HUES48 (cell line): Measurements from ENCODE around the gene VASP.

Source experiments
- H3K27ac ChIP-seq: one replicate; pipeline ENCODE4 v1.7.0; 2013; ENCODE audit warnings: low read depth, low read length, inconsistent platforms
- H3K27me3 ChIP-seq: 2 replicates; pipeline ENCODE4 v1.6.1; 2013; ENCODE audit warnings: mild to moderate bottlenecking, low read length; ENCODE audit not compliant: control insufficient read depth, insufficient read depth
- H3K36me3 ChIP-seq: 2 replicates; pipeline ENCODE4 v1.6.1; 2013; ENCODE audit warnings: low read length; ENCODE audit not compliant: control insufficient read depth, insufficient read depth
- H3K4me1 ChIP-seq: 2 replicates; pipeline ENCODE4 v1.6.1; 2013; ENCODE audit warnings: mild to moderate bottlenecking, low read length; ENCODE audit not compliant: control insufficient read depth, insufficient read depth
- H3K4me3 ChIP-seq: 2 replicates; pipeline ENCODE4 v1.5.1; 2013; ENCODE audit warnings: mild to moderate bottlenecking, low read depth, low read length
- H3K9ac ChIP-seq: 2 replicates; pipeline ENCODE4 v1.6.1; 2013; ENCODE audit warnings: mild to moderate bottlenecking, low read depth, low read length, moderate library complexity
- H3K9me3 ChIP-seq: 2 replicates; pipeline ENCODE4 v1.6.1; 2013; ENCODE audit warnings: low read length; ENCODE audit not compliant: control insufficient read depth, insufficient read depth

VASP gene

GRCh38 chr19:45488708-45489107 is 18.6 kb upstream of the VASP start:
- Histone ChIP-seq H3K4me3 (no peak overlapping the region), H3K9me3 (no peaks in the 10 kb centered on the region), H3K27me3 (no peaks in the 10 kb centered on the region), H3K27ac (no peak overlapping the region), H3K9ac (no peak overlapping the region), H3K36me3 (0 out of 2 replicates have a peak, but pooled peaks cover 9% of the 10 kb centered on the region), H3K4me1 (peaks cover 10% of the 10 kb centered on the region)

DNA sequence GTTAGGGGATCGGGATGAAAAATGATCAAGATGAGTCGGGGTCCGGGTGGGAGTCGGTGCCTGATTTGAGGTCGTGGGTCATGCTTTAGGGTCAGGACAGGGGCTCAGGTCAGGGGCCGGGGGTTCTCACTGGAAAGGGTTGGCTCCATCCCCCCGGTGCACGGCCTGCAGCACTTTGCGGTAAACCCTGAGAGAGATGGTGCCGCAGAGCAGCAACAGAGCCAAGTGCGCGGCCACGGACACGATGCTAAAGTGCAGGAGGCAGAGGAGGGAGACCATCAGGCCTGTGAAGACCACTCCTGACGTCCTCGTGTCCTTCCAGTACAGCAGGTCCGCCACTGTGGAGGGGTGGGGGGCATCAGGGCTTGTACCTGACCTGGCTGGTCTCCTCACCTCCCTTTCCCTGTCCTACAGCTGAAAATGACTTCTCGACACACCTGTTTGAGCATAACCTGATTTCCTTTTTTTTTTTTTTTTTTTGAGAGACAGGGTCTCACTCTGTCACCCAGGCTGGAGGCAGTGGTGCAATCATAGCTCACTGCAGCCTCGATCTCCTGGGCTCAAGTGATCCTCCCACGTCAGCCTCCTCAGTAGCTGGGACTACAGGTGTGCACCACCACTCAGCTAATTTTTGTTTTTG is 17.9 kb upstream of the VASP start:
- Histone ChIP-seq H3K27me3 (no peaks in the 10 kb centered on the region), H3K36me3 (0 out of 2 replicates have a peak, but pooled peaks cover 12% of the 10 kb centered on the region), H3K4me1 (peaks cover 10% of the 10 kb centered on the region), H3K4me3 (no peak overlapping the region), H3K9ac (no peak overlapping the region), H3K9me3 (no peaks in the 10 kb centered on the region), H3K27ac (no peak overlapping the region)

- Histone ChIP-seq H3K9me3 (no peaks in the 10 kb centered on the region), H3K4me3 (peak overlapping the region; percentile 69; the same call in 1 of the 2 replicates), H3K9ac (no peak overlapping the region), H3K4me1 (peaks cover 7% of the 10 kb centered on the region; the same call in 1 of the 2 replicates), H3K36me3 (0 out of 2 replicates have a peak, but pooled peaks cover 12% of the 10 kb centered on the region), H3K27me3 (no peaks in the 10 kb centered on the region), H3K27ac (no peak overlapping the region)
Observed at GRCh38 chr19:45492137-45492626, 15.1 kb upstream of the VASP start.

DNA sequence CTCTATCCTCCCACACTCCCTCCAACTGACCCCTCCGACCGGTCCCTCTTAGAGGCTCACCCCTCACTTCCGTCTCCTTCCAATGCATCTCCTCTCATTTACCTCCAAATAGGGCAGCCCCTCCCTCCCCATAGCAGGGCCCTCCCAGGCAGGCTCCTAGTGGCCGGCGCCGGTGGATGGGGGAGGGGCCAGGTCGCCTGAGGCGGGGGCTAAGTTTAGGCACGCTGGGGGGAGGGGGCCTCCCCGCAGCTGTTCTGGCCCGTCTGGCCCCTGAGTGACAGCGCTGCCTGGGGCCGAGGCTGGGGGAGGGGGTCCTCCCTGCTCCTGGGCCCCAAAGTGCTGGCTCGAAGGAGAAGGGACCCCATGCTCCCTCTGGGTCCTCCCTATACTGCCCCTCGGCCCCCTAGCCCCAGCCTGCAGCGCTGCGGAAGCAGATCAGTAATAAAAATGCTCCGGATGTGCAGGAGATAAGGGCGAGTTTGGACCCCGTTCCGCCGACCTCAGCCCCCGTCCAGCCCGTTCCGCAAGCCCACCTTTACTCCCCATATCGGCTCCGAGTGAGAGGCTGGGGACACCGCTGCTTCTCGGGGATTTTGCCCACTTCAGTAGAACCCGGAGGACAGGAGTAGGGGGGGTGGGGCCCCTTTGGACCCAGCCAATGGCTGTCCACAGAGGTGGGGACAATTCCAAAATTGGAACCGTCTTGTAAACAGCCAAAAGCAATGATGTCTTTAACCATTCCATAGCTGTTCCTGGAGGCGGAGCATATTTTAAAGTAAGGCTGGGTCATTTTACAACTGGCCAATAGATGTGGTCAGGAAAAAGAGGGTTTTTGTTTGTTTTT is 14.4 kb upstream of the VASP start:
- H3K4me3 ChIP-seq = peak overlapping the region; percentile 69
- peaks cover 11% of the 10 kb centered on the region for H3K4me1 ChIP-seq
- no peaks in the 10 kb centered on the region for H3K9me3 ChIP-seq
- no peaks in the 10 kb centered on the region for H3K27me3 ChIP-seq
- 0 out of 2 replicates have a peak, but pooled peaks cover 10% of the 10 kb centered on the region for H3K36me3 ChIP-seq
- H3K27ac ChIP-seq = peak overlapping the region; percentile 87
- H3K9ac ChIP-seq = no peak overlapping the region; the same call in 1 of the 2 replicates

DNA sequence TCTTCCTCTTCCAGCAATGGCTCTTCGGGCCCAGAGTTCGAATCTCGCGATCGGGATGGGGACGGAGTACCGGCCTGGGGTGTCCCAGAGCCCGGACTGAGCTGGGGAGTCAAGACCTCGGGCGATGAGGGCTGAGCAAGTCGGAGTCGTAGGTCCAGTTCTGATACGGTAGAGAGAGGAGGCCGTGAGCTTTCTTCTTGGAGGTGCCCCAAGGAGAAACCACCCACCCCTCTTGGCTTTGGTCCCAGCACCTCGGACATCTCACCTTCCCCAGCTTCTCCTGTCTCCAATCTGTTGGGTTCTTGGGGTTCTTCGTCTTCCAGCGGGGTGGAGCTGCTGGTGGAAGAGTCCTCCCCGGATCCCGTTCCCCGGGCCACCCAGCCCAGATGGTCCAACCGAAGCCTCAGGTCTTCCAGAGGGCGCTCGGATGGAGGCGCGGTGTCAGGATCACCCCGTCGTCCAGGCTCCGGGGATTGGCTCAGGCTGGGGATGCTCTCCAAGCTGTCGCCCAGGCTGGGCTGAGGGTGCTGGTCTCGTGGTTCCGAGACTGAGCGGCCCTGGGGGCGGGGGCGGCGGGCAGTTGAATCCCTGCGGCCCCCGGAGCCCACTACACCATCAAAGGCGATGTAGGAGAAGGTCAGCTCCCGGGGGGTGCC is 12.9 kb upstream of the VASP start:
- Histone ChIP-seq H3K9ac (no peak overlapping the region), H3K36me3 (0 out of 2 replicates have a peak, but pooled peaks cover 4% of the 10 kb centered on the region), H3K4me3 (no peak overlapping the region), H3K27ac (no peak overlapping the region), H3K27me3 (peaks cover 8% of the 10 kb centered on the region; the same call in 1 of the 2 replicates), H3K4me1 (peaks cover 16% of the 10 kb centered on the region), H3K9me3 (no peaks in the 10 kb centered on the region)

GRCh38 chr19:45495178-45495577 is 12.1 kb upstream of the VASP start:
- H3K9ac ChIP-seq = no peak overlapping the region
- no peak overlapping the region for H3K4me3 ChIP-seq
- no peaks in the 10 kb centered on the region for H3K9me3 ChIP-seq
- 0 out of 2 replicates have a peak, but pooled peaks cover 4% of the 10 kb centered on the region for H3K36me3 ChIP-seq
- peaks cover 8% of the 10 kb centered on the region; the same call in 1 of the 2 replicates for H3K27me3 ChIP-seq
- no peak overlapping the region for H3K27ac ChIP-seq
- H3K4me1 ChIP-seq = peaks cover 16% of the 10 kb centered on the region

DNA sequence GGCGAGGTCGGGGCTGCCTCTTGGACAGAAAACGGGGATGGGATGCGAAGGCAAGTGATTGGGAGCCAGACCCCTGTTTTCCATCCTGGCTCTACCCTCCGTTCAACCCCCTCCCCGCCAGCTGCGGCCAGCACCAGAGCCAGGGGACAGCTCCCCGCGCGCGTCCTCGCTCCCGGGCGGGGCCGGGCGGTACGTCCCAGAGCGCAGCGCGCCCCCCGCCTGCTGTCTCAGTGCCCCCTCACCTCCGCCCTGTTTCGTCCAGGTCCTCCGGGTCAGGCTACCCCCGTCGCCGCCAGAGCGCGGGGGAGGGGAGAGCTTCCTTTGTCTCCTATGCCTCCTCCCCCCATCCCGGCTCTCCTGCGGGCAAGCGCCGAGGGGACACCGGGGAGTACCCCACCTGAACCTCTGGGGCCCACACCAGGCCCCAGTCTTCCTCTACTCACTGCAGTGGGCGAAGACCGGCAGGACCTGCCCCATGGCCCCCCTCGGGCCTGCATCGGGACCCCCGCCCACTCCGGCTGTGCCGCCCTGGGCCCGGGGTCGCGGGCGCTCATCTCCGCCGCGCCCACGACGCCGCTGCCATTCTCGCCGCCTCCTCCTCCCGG is 10.8 kb upstream of the VASP start:
- peaks cover 8% of the 10 kb centered on the region; the same call in 1 of the 2 replicates for H3K27me3 ChIP-seq
- peaks cover 22% of the 10 kb centered on the region for H3K4me1 ChIP-seq
- H3K9ac ChIP-seq = peak overlapping the region; percentile 27; the same call in 1 of the 2 replicates
- peak overlapping the region; percentile 75 for H3K27ac ChIP-seq
- H3K36me3 ChIP-seq = 0 out of 2 replicates have a peak, but pooled peaks cover 4% of the 10 kb centered on the region
- peak overlapping the region; percentile 78 for H3K4me3 ChIP-seq
- H3K9me3 ChIP-seq = no peaks in the 10 kb centered on the region

GRCh38 chr19:45497791-45498190 is 9.5 kb upstream of the VASP start:
- Histone ChIP-seq H3K9me3 (no peaks in the 10 kb centered on the region), H3K4me1 (peaks cover 27% of the 10 kb centered on the region), H3K27me3 (peaks cover 8% of the 10 kb centered on the region; the same call in 1 of the 2 replicates), H3K4me3 (peak overlapping the region; percentile 49), H3K36me3 (0 out of 2 replicates have a peak, but pooled peaks cover 4% of the 10 kb centered on the region), H3K27ac (no peak overlapping the region), H3K9ac (no peak overlapping the region)

GRCh38 chr19:45498411-45499195 is 8.7 kb upstream of the VASP start, which contains the start of gene PPM1N:
TSS of gene PPM1N (plus strand) at chr19:45498443. CDS start at chr19:45498473, 30 bp downstream.
- peaks cover 8% of the 10 kb centered on the region; the same call in 1 of the 2 replicates for H3K27me3 ChIP-seq
- H3K9me3 ChIP-seq = no peaks in the 10 kb centered on the region
- peaks cover 20% of the 10 kb centered on the region for H3K4me1 ChIP-seq
- H3K27ac ChIP-seq = no peak within 1 kb of the TSS
- 0 out of 2 replicates have a peak within 1 kb of the TSS, but pooled peaks have one; percentile 2 for H3K9ac ChIP-seq
- 0 out of 2 replicates have a peak, but pooled peaks cover 4% of the 10 kb centered on the region for H3K36me3 ChIP-seq
- H3K4me3 ChIP-seq = peak within 1 kb of the TSS; percentile 67
